Measurements from ENCODE around the gene DUS1L.

DUS1L gene

GRCh38 chr17:82022310-82022980 lies 43.2 kb downstream of the DUS1L start, which contains the start of gene CENPX:
Gene CENPX (minus strand): TSS chr17:82022878. CDS start chr17:82022861, 17 bp downstream.
- DNase-seq, result no peak

- DNase-seq, result no peak
Observed at GRCh38 chr17:82021900-82022309, 43.7 kb downstream of the DUS1L start.

DNA sequence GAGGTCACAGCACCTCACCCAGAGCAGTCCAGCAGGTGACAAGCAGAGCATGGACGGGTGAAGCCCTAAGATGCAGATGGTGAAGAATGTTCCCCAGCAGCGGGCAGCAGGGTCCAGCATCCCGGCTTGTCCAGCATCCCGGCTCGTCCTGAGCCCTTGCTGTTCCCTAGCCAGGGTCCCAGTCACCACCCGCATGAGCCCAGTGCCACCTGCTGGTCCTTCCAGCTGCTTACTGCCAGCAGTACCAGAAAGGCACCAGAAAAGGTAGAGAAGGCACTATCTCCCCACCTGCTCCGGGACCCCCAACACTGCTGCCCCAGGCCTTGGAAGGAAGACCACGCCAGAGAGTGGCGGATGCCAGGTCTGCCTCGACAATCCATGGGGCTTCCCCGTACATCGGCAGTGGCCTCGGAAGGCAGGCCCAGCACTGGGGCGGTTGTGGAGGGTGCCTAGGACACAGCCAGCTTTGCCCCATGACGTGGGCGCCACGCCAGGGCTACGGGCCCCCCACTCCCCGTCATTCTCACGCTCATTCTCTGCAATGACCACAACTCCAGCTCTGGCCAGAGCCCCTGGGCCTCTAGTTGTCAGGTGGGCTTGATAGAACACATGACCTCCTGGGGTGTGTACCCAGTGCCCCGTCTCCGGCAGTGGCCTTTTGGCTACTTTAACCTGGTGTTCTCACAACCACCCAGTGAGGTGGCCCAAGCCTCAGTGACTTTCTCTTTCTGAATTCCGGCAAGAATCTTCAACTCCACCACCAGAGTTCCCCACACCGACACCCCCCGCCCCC lies 44.3 kb downstream of the DUS1L start:
- DNase-seq, result peak; percentile 63

DNA sequence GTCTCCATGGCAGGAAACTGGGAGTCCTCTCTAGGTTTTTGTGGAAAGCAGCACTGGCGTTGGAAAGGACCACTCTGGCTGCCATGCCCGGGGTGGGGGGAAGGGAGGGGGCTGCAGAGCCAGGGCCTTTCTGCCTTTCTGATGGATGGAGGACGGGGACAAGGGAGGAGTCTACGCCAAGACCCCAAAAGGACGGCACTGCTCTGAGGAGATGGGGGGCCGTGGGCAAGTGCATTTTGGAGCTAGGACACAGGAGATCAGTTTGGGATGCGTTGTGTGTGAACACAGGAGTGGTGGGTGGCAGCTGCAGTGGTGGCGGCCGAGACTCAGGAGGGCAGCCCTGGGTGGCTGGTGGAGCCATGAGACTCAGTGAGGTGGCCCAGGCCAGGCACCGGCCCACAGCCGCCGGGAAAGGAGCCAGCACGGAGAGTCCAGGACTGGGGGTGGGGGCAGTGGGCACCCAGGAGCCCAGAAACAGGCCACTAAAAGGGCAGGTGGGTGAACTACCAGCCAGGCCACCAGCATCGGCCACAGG lies 45.0 kb downstream of the DUS1L start:
- no peak for DNase-seq

DNA sequence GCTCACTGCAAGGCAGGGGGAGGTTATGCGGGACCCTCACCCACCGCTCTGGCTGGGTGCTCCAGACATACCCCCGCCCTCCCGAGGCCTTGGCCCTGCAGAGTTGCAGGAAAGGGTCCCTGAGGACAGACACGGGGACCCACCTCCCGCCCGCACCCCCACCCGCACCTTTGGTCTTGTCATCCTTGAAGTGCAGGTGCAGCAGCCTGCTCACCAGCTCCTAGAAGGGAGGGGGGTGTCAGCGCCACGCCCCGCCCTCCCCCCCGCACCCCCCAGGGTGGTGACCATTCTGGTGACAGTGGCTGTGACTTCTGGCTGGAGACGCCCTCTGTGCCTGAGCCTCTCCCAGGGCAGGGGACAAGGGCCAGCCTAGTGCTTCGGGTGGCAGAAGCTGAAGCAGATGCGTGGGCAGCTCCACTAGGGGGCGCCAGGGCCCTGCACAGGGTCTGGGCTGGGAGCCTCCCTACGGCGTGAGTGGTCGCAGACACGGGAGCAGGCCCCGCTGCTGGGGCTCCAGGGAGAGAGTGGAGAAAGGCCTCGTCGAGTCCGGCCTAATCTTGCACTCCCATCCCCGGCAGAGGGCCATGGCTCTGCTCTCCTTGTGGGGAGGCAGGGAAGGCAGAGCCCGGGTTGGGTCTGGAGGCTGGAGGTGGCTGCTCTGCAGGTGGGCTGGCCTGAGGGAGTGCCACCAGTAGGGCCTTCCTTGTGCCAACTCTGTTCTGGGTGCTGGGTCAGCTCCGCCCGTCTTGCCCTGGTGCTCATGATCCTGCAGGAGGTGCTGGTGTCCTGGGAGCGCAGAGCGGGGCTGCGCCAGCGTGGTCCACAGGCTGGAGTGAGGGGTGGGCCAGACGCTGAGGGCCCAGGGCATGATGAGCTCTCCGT lies 45.7 kb downstream of the DUS1L start:
- peak; percentile 53 for DNase-seq

- DNase-seq, result no peak
Observed at GRCh38 chr17:82018989-82019689, 46.5 kb downstream of the DUS1L start.

DNA sequence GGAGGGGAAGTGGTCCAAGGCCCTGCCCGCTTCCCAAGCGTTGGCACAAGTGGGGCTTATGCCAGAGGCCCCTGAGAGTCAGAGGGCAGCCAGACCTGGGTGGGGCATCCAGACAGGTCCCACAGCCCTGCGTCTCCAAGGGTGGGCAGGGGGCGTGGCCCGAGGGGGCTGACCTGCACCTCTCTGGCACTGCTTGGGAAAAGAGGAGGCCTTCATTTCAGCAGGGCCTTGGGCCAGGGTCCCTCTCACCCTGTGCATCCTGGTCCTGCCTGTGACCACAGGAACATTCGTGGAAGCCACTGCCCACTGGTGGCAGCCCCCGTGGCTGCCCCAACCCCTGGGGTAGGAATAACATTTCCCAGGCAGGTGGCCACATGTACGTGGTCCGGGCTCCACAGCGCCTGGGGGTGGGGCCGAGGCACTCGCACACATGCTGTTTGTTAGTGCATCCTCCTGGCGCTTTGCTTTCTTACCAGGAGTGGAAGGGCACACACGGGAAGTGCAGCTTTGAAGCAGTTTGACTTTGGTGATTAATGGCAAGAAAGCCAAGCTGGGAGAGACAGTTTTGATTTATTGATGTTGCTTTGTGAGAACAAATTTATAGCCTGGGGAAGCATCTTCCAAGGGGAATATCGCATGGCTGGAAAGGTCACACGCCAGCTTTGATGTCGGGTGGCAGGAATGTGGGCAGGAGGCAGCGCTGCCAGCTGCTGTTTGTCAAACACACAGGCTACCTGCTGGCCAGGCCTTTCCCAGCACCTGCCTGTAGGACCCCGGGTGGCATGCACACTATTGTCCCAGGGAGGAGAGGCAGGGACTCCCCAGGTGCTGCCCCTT lies 47.2 kb downstream of the DUS1L start:
- DNase-seq, result no peak

DNA sequence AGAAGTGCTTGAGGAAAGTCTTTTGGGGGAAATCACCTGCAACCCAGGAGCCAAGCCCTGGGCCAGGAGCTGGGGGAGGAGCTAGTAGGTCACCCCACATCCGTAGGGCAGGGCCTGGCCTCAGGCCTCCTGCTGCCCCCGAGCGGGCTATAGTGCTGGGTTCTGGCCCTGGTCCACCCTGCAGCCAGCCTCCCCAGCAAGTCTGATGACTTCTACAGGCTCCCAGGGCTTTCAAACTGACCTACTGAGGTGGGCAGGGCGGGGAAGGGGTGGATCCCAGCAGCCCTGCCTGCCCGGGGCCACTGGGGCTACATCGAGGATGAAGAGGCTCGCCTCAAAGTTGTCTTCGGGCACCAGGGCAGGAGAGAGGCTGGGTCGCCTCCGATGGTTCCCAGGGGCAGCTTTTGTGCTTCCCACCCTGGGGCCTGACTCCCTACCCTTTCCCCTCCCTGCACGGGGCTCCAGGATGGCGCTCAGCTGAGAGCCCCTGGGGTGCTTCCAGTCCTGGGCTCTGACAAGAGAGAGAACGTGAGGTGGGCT lies 47.9 kb downstream of the DUS1L start:
- DNase-seq, result no peak

DNA sequence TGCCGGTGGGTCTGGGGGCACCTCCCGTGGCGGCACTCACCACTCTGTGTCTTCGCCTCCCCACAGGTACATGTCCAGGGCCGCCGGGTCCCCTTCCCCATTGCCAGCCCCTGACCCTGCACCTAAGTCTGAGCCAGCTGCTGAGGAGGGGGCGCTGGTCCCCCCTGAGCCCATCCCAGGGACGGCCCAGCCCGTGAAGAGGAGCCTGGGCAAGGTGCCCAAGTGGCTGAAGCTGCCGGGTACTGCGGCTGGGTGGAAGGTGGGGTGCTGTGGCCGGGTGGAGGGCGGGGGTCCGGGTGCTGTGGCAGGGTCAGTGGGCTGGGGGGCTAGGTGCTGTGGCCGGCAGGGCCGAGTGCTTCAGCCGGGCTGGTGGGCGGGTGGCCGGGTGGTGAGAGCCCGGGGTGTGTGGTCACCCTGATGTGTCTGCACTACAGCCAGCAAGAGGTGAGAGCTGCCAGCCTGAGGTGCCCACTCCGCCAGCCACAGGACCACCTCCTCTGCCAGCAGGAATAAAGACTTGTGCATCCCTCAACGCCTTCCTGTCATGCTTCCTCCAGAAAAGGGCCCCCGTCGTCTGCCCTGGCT lies 48.6 kb downstream of the DUS1L start:
- DNase-seq, result no peak

DNA sequence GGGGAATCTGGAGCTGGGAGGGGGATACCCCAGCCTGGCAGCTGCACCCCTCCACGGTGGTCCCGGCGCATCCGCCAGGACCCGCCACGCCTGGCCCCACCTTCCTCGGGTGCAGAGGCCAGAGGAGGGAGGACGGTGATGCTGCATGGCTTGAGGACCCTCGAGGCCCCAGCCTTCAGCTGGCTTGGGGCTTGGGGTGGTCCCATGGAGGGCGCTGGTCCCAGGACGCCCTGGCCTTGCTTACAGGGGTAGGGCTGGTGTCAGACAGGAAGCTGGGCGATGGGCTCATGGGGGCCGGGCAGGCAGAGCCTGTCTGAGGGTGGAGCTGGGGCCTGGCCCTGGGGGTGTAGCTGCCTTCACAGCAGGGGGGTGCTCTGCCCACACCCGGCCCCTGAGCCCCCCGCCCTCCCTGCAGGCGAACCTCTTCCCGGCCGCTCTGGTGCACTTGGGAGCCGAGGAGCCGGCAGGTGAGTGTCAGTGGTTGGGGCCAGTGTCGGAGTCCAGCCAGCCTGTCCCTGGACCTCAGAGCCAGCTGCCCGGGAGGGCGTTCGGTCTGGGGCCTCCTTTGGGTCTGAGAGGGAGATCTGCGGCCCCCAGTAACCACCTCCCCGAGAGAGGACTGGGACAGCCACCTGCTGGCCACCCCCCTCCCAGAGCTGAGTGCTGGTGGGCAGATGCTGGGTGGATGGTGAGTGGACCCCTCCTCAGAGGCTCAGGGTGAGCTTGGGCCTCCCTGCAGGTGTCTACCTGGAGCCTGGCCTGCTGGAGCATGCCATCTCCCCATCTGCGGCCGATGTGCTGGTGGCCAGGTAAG lies 49.3 kb downstream of the DUS1L start:
- DNase-seq, result no peak

DNA sequence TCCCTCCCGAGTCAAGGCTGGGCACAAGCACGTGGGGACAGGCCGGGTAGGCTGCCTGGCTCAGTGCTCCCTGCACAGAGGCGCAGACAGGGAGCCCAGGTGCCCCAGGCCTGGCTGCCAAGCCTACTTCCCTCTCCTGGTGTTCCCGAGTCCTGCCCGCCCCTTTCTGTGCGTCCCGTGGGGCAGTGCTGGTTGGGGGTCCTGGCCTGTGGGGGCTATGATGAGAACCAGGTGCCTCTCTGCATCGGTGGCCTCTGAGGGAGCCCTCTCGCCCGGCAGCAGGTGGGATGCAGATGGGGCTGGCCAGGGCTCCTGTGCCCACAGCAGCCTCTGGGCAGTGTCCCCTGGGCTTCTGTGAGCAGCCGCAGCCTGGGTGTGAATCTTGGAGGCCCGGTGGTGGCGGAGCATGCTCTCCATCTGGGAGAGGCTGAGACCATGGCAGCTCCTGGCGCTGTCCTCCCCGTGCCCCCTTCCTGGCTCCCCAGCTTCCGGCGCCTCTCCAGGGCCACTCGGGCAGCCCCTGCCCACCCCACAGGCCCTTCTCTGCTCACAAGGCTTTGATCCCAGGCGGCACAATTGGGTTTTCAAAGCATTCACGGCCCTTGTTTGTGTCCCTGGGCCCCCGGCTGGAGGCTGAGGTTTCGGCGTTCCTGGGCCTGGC lies 50.2 kb downstream of the DUS1L start:
- no peak for DNase-seq

DNA sequence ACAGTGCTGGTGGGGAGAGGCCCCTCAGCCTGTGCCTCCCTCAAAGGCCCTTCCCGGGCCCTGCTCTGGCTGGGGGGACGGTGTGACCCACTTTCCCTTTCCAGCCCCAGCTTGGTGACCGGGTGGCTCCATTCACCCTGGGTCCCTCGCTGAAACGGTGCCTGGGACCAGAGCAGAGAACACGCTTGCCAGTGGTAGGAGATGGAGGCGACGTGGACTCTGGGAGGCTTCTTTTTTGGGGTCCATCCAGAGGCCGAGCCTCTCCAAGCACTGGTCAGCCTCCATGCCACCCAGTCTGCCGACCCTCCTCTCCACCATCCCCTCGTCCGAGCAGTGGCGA lies 50.7 kb downstream of the DUS1L start:
- DNase-seq, result no peak

GRCh38 chr17:82014432-82014831 lies 51.2 kb downstream of the DUS1L start:
- no peak for DNase-seq

- DNase-seq, result no peak
Observed at GRCh38 chr17:82013772-82014321, 51.8 kb downstream of the DUS1L start.

GRCh38 chr17:82013341-82013740 lies 52.3 kb downstream of the DUS1L start:
- DNase-seq, result no peak

DNA sequence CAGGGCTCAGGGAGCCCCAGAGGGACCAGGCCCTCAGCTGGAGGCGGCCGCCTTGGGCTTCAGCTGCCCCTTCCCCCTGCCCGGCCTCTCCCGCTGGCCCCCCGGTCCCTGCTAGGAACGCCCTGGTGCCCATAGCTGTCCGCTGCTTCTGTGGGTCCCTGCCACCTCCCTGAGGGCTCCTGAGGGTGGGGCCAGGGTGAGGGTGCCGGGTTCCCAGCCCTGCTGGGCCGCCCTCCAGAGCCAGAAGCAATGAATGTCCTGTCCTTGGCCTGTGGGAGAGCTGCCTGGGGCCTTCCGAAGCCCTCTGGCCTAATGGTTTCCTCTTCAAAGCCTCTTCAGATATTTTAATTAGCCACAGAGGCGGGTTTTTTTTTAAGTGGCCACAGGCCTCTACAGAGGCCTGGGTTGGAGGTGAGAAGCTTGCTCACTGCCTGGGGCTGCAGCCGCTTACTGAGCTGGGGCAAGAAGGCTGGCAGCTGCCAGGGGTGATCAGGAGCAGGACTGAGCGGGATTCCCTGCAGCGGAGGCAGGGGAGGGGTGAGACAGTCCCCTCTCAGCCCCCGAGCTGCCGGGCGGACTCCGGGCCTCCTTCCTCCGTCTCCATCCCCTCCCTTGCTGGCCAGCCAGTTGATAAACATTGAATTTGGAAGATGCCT lies 52.8 kb downstream of the DUS1L start:
- no peak for DNase-seq

DNA sequence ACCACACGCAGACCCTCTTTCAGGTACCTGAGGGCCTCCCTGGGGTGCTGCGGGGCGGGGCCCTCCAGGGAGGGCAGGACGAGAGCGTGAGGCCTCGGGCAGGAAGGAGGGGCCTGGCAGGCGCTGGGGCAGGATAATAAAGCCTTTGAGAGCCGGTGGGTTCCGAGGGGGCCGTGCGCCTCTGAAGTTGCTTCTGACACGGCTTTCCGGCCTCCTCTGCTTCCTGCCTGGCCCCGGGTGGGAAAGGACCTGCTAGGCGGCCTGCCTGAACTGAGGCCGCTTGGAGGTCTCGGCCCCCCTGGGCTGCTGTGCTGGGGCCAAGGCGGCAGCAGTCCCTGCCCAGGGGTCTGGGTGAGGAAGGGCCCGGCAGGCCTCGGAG lies 53.4 kb downstream of the DUS1L start:
- DNase-seq, result no peak

GRCh38 chr17:82011617-82012187 lies 53.9 kb downstream of the DUS1L start:
- DNase-seq, result no peak

All from inflammatory macrophage treated with lipopolysaccharide for 4 hours (primary cell).